ENCODE data around the gene GAB3.

Gene GAB3

DNA sequence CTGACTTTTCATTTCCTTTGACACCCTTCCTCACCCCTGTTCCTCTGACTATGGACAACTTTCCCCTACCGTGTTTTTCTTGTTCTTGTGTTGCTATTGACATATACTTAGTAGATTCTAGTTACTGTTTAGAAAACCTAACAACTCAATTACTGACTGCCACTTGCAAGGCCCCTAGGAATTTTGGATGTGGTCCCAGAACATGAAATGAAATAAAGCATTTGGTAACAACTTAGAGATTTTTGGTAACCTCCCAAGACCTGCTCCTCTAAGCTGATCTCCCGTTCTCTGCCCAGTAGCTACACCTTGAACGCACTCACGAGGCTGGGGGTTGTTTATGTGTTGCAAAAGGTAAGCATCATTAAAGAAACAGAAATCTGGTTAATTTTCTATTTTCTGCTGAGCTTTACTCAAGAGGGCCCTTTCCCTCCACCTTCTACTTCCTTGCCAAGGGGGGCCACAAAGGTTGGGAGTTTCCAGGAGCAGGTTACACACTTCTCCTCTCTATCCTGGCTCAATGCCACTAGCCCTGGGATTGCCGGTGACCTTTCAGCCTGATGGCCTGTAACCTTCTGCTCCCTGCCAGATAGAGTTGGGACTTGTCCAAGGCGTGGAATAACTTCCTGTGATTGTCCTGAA is 20.5 kb downstream of the GAB3 start:
- no peak overlapping the region for H3K4me3 ChIP-seq (ENCODE audit: low read depth, low read length)
- TF ChIP-seq, protein P1, sequence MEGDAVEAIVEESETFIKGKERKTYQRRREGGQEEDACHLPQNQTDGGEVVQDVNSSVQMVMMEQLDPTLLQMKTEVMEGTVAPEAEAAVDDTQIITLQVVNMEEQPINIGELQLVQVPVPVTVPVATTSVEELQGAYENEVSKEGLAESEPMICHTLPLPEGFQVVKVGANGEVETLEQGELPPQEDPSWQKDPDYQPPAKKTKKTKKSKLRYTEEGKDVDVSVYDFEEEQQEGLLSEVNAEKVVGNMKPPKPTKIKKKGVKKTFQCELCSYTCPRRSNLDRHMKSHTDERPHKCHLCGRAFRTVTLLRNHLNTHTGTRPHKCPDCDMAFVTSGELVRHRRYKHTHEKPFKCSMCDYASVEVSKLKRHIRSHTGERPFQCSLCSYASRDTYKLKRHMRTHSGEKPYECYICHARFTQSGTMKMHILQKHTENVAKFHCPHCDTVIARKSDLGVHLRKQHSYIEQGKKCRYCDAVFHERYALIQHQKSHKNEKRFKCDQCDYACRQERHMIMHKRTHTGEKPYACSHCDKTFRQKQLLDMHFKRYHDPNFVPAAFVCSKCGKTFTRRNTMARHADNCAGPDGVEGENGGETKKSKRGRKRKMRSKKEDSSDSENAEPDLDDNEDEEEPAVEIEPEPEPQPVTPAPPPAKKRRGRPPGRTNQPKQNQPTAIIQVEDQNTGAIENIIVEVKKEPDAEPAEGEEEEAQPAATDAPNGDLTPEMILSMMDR (IDR thresholded peaks at IDR 0.05; ENCODE audit: borderline replicate concordance, insufficient read depth, low read depth, low read length), result no peak

DNA sequence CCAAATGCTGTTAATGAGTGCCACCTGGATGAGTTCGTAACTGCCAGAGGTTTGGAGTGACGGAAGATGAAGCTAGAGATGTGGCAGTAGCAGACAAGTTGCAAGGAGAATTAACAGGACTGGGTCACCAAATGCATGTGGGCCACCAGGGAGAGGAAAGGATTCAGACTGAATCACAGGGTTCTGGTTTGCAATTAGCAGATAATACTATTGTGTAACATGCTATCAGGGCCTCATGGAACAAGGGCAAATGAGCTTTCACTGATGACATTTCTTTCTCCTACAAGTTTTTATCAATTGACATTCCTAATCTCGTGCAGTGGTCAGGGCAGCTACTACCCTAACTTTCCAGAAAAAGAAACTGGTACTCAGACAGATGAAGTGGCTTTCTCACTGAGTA is 21.4 kb downstream of the GAB3 start:
- TF ChIP-seq, protein P1 (IDR thresholded peaks at IDR 0.05; ENCODE audit: borderline replicate concordance, insufficient read depth, low read depth, low read length), result no peak
- no peak overlapping the region for H3K4me3 ChIP-seq (ENCODE audit: low read depth, low read length)

DNA sequence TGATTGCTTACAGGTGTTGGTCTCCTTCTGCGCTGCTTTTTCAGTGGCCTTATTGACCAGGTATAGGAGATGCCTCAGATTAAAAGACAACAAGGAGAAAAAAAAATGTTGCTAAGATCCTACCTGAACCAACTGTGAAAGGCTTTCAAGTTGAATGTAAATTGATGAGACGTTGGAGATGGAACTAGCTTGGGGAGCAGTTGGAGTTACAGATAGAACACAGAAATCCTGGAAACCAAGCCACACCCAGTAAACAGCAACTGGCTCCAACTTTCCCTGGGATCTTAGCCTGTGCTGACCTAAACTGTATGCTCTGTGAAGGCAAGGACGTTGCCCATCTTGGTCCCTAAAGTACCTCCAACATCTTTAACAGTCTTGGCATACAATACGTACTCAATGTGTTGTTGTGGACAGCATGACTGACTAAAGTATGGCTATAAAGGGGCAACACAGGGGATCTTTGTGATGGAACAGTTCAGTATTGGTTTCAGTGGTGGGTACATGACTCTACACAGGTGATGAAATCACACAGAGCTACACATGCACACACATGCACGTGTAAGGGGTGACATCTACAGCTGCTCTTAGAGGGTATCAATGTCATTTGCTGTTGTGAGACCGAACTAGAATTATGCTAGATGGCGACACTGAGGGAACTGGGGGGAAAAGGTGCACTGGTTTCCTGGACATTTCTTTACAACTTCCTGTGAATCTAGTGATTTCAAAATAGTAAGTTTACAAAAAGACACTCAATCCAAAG is 22.3 kb downstream of the GAB3 start:
- H3K4me3 ChIP-seq (ENCODE audit: low read depth, low read length), result no peak overlapping the region
- TF ChIP-seq, protein P1 (IDR thresholded peaks at IDR 0.05; ENCODE audit: borderline replicate concordance, insufficient read depth, low read depth, low read length), result no peak

DNA sequence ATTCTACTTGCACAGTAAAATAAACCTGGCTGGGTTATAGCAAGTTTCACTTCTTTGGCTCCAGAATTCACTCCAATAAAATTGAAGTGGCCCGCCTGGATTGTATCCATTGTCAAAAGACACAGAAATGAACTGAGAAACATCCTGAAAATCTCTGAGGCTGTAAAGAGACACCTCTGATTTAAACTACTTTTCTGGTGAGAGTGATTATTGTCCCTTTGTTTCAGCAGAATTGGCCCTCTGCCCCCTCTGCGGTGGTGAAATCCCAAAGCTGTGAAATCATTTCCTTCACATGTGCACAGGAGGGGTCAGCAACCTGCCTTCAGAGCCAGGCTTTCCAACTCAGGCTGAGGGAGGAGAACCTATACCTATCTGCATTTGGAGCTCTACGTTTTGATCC is 23.0 kb downstream of the GAB3 start:
- no peak overlapping the region for H3K4me3 ChIP-seq (ENCODE audit: low read depth, low read length)
- TF ChIP-seq, protein P1 (IDR thresholded peaks at IDR 0.05; ENCODE audit: borderline replicate concordance, insufficient read depth, low read depth, low read length), result no peak

DNA sequence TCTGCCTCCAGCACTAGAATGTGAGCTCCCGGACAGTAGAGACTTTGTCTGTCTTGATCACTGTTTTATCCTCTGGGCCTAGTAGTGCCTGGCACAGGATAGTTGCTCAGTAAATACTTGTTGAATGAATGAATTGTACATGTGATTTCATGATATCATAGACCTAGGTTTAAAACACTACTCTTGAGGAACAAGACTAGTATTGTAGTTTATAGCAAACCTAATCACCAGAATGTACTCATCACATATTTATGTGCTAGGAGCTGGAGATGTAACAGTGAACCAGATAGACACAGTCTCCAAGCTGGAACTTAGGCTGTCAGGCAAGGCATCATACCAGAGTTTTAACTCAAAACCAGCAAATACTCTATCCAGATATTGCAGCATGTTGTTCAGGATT is 23.5 kb downstream of the GAB3 start:
- H3K4me3 ChIP-seq (ENCODE audit: low read depth, low read length), result no peak overlapping the region
- TF ChIP-seq, protein P1 (IDR thresholded peaks at IDR 0.05; ENCODE audit: borderline replicate concordance, insufficient read depth, low read depth, low read length), result no peak

DNA sequence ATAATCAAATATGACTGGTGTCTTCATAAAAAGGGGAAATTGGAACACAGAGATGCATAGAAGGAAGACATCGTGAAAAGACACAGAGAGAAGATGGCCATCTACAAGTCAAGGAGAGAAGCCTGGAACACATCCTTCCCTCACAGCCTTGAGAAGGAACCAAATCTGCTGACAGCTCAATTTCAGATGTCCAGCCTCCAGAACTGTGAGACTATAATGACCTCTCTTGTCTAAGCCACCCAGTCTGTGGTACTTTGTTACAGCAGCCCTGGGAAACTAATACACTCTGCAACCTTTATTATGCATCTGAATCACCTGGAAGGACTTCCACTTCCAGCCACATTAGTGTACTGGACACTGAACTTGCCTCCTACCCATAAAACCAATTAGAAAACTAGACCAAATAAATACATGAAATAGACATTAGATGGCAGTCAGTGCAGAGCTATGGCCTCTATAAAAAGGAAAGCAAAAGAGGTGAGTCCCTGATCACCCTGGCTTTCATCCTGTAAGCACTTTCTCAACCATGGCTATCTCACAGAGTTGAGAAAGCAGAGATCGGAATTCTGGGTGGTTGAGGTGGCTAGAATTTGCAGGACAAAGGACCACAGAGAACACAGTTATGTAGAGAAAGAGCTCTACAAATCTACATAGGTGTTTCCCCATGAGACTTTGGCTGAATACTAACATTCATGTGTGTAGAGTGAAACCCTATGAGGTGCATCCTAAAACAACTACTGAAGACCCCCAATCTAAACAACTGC is 25.7 kb downstream of the GAB3 start:
- TF ChIP-seq, protein P1 (IDR thresholded peaks at IDR 0.05; ENCODE audit: borderline replicate concordance, insufficient read depth, low read depth, low read length), result no peak
- H3K4me3 ChIP-seq (ENCODE audit: low read depth, low read length), result no peak overlapping the region
